H1 (cell line): Measurements from ENCODE around the gene POU5F1. TPM values are rescaled to one million over a fixed set of nuclear protein-coding genes. Genes with fewer than 3 reads are reported as not detected.

Source experiments
- CTCF ChIA-PET: fragments of 300-600 bp; sonication (Branson Sonifier 250); formaldehyde crosslinking; loops from one replicate; lab custom pipeline; 2021; ENCODE audit not compliant: partially characterized antibody; lab: Charles Lee
- POLR2A ChIA-PET: fragments of 300-600 bp; sonication (Branson Sonifier 250); formaldehyde crosslinking; loops from one replicate; lab custom pipeline; 2021; ENCODE audit warnings: inconsistent platforms; ENCODE audit not compliant: partially characterized antibody; lab: Charles Lee
- DNase-seq, 2 experiments: peaks; one replicate each; pipeline versions ENCODE4 v3.0.0 to v3.0.0-alpha.2; 2010 to 2022; ENCODE audit warnings: low spot score in 2 of 2, low read depth in 1 of 2, mixed read lengths in 1 of 2
- FAIRE-seq: peaks from 2 replicates; lab custom pipeline; 2011; peaks lifted over from hg19 to GRCh38; lab: Jason Lieb, UNC
- H2AFZ ChIP-seq: 2 replicates; pipeline ENCODE4 v1.8.1; 2012; ENCODE audit warnings: low read length, inconsistent platforms
- H2AK5ac ChIP-seq: 2 replicates; pipeline ENCODE4 v1.6.1; 2013; ENCODE audit warnings: low read depth, low read length
- H2BK120ac ChIP-seq: replicated peaks from 2 replicates; pipeline ENCODE3; 2013; ENCODE audit warnings: low read depth, low read length, inconsistent platforms
- H2BK12ac ChIP-seq: 2 replicates; pipeline ENCODE4 v1.6.1; 2013; ENCODE audit warnings: low read depth, low read length
- H2BK15ac ChIP-seq: 2 replicates; pipeline ENCODE4 v1.6.1; 2013; ENCODE audit warnings: low read length
- H2BK20ac ChIP-seq: 2 replicates; pipeline ENCODE4 v1.6.1; 2013; ENCODE audit warnings: low read length
- H2BK5ac ChIP-seq: 2 replicates; pipeline ENCODE4 v1.6.1; 2013; ENCODE audit warnings: low read depth, low read length
- H3K14ac ChIP-seq: 2 replicates; pipeline ENCODE4 v1.6.1; 2013; ENCODE audit warnings: inconsistent platforms; ENCODE audit not compliant: insufficient read length
- H3K18ac ChIP-seq: 2 replicates; pipeline ENCODE4 v1.6.1; 2013; ENCODE audit warnings: low read length; ENCODE audit errors: extremely low read depth
- H3K23ac ChIP-seq: 2 replicates; pipeline ENCODE4 v1.6.1; 2013; ENCODE audit warnings: inconsistent platforms; ENCODE audit not compliant: insufficient read length
- H3K23me2 ChIP-seq: 2 replicates; pipeline ENCODE4 v1.6.1; 2013; ENCODE audit warnings: low read depth, low read length
- H3K27ac ChIP-seq: 2 replicates; pipeline ENCODE4 v1.6.1; 2011; ENCODE audit warnings: low read depth, low read length, inconsistent platforms
- H3K27me3 ChIP-seq, 4 experiments: replicated peaks in 1 of 4; 1 replicate in 1 of 4; 2 replicates in 3 of 4; pipeline versions ENCODE4 v1.6.1 to v1.8.1; 2011 to 2013; ENCODE audit warnings: low read length in 3 of 4, mild to moderate bottlenecking in 3 of 4, inconsistent platforms in 2 of 4, mixed read lengths in 2 of 4, moderate library complexity in 1 of 4; ENCODE audit not compliant: control insufficient read depth in 3 of 4, insufficient read depth in 3 of 4; ENCODE audit errors: extremely low read depth in 1 of 4
- H3K36me3 ChIP-seq, 4 experiments: 2 replicates each; pipeline versions ENCODE4 v1.6.1 to v1.8.1; 2011 to 2013; ENCODE audit warnings: mild to moderate bottlenecking in 4 of 4, low read length in 3 of 4, moderate library complexity in 2 of 4, control low read depth in 1 of 4, inconsistent platforms in 1 of 4; ENCODE audit not compliant: insufficient read depth in 4 of 4, control insufficient read depth in 2 of 4
- H3K4ac ChIP-seq: replicated peaks from 2 replicates; pipeline ENCODE3; 2013; ENCODE audit warnings: low read length, low read depth, mixed read lengths, inconsistent platforms; ENCODE audit not compliant: insufficient read length
- H3K4me1 ChIP-seq, 4 experiments: replicated peaks in 1 of 4; 1 replicate in 1 of 4; 2 replicates in 3 of 4; pipeline versions ENCODE4 v1.6.1 to v1.8.1; 2011 to 2013; ENCODE audit warnings: low read length in 3 of 4, inconsistent platforms in 2 of 4, mixed read lengths in 1 of 4; ENCODE audit not compliant: insufficient read depth in 4 of 4, control insufficient read depth in 3 of 4
- H3K4me2 ChIP-seq, 2 experiments: 2 replicates each; pipeline versions ENCODE4 v1.6.1 to v1.8.1; 2011 to 2013; ENCODE audit warnings: low read depth in 2 of 2, low read length in 2 of 2, control low read depth in 1 of 2, inconsistent platforms in 1 of 2, mild to moderate bottlenecking in 1 of 2; ENCODE audit not compliant: insufficient read depth in 1 of 2
- H3K4me3 ChIP-seq, 4 experiments: fragments of 200-600, 300-600 bp in 1 of 4; sonication (generic), shearing (Covaris generic), sonication (Bioruptor Twin) in 1 of 4; 2 replicates each; pipeline versions ENCODE4 v1.5.1 to v1.8.1; 2011 to 2016; ENCODE audit warnings: low read length in 4 of 4, low read depth in 3 of 4, control low read depth in 2 of 4, inconsistent platforms in 2 of 4, mild to moderate bottlenecking in 2 of 4, mixed read lengths in 1 of 4, moderate library complexity in 1 of 4; ENCODE audit not compliant: insufficient read depth in 2 of 4; ENCODE audit errors: extremely low read depth in 1 of 4
- H3K56ac ChIP-seq: replicated peaks from 2 replicates; pipeline ENCODE3; 2013; ENCODE audit warnings: low read depth, mild to moderate bottlenecking, mixed read lengths, low read length, inconsistent platforms; ENCODE audit not compliant: insufficient read length
- H3K79me1 ChIP-seq: 2 replicates; pipeline ENCODE4 v1.6.1; 2013; ENCODE audit warnings: low read depth, low read length, control low read depth
- H3K79me2 ChIP-seq, 2 experiments: 2 replicates each; pipeline versions ENCODE4 v1.6.1 to v1.8.1; 2012 to 2013; ENCODE audit warnings: low read length in 2 of 2, mild to moderate bottlenecking in 2 of 2, inconsistent platforms in 1 of 2; ENCODE audit not compliant: insufficient read depth in 2 of 2, control insufficient read depth in 1 of 2
- H3K9ac ChIP-seq, 4 experiments: replicated peaks in 1 of 4; 1 replicate in 1 of 4; 2 replicates in 3 of 4; pipeline versions ENCODE4 v1.6.1 to v1.8.1; 2011 to 2013; ENCODE audit warnings: low read depth in 3 of 4, low read length in 3 of 4, control low read depth in 2 of 4, mild to moderate bottlenecking in 2 of 4, moderate library complexity in 2 of 4, inconsistent platforms in 1 of 4; ENCODE audit errors: extremely low read depth in 1 of 4
- H3K9me3 ChIP-seq, 2 experiments: 2 replicates each; pipeline versions ENCODE4 v1.6.1 to v1.8.1; 2012 to 2013; ENCODE audit warnings: mild to moderate bottlenecking in 2 of 2, moderate library complexity in 2 of 2, control low read depth in 1 of 2, inconsistent platforms in 1 of 2, low read depth in 1 of 2, low read length in 1 of 2, mixed read lengths in 1 of 2; ENCODE audit not compliant: insufficient read depth in 2 of 2
- H4K20me1 ChIP-seq, 2 experiments: replicated peaks in 1 of 2; 2 replicates each; pipeline versions ENCODE3 to v1.8.1; 2011 to 2013; ENCODE audit warnings: inconsistent platforms in 2 of 2, low read length in 2 of 2, mild to moderate bottlenecking in 1 of 2; ENCODE audit not compliant: insufficient read depth in 2 of 2, control insufficient read depth in 1 of 2
- H4K5ac ChIP-seq: 2 replicates; pipeline ENCODE4 v1.6.1; 2013; ENCODE audit warnings: low read length, low read depth, mixed read lengths, inconsistent platforms; ENCODE audit not compliant: insufficient read length
- H4K8ac ChIP-seq: 2 replicates; pipeline ENCODE4 v1.8.0; 2013; ENCODE audit warnings: mild to moderate bottlenecking, moderate library complexity, low read length, inconsistent platforms; ENCODE audit not compliant: insufficient read depth; ENCODE audit errors: extremely low read depth
- H4K91ac ChIP-seq: replicated peaks from 2 replicates; pipeline ENCODE3; 2013; ENCODE audit warnings: low read length, mixed read lengths, inconsistent platforms; ENCODE audit not compliant: insufficient read length
- ASH2L ChIP-seq: fragments of 200-600, 300-600 bp; sonication (generic); IDR thresholded peaks from one replicate; pipeline ENCODE4 v1.7.1; 2017; ENCODE audit warnings: low read length
- ATF3 ChIP-seq: IDR thresholded peaks from 2 replicates; pipeline ENCODE4 v1.6.1; 2011; ENCODE audit warnings: low read depth, mild to moderate bottlenecking, low read length; ENCODE audit not compliant: insufficient read depth
- CBX8 ChIP-seq: fragments of 300-800, 300-1000 bp; sonication (generic); IDR thresholded peaks from 2 replicates; pipeline ENCODE4 v1.7.1; 2016; ENCODE audit warnings: low read depth, low read length, borderline replicate concordance
- EP300 ChIP-seq, 2 experiments: IDR thresholded peaks; 1 replicate in 1 of 2; 2 replicates in 1 of 2; pipeline ENCODE4 v1.6.1; 2011 to 2012; ENCODE audit warnings: low read depth in 2 of 2, low read length in 2 of 2, mild to moderate bottlenecking in 2 of 2, borderline replicate concordance in 1 of 2, inconsistent platforms in 1 of 2, moderate library complexity in 1 of 2
- EZH2 ChIP-seq: fragments of 200-600 bp; sonication (generic); IDR thresholded peaks from 2 replicates; pipeline ENCODE4 v1.7.1; 2012; ENCODE audit warnings: low read depth, mild to moderate bottlenecking, moderate library complexity, low read length, inconsistent platforms; ENCODE audit not compliant: severe bottlenecking
- KDM4A ChIP-seq: IDR thresholded peaks from one replicate; pipeline ENCODE4 v1.7.1; 2012; ENCODE audit warnings: low read depth, mild to moderate bottlenecking, moderate library complexity, low read length, inconsistent platforms; ENCODE audit not compliant: severe bottlenecking
- NRF1 ChIP-seq: IDR thresholded peaks from 2 replicates; pipeline ENCODE4 v1.6.1; 2011; ENCODE audit warnings: mild to moderate bottlenecking, low read depth, low read length, improper control_type of control experiment
- POLR2AphosphoS5 ChIP-seq: IDR thresholded peaks from 2 replicates; pipeline ENCODE4 v1.6.1; 2011; ENCODE audit warnings: low read depth, low read length
- RAD21 ChIP-seq, 2 experiments: IDR thresholded peaks in 1 of 2; conservative IDR thresholded peaks in 1 of 2; 2 replicates each; pipeline ENCODE4 v1.6.1; 2011; ENCODE audit warnings: low read depth in 2 of 2, low read length in 2 of 2, improper control_type of control experiment in 1 of 2, inconsistent platforms in 1 of 2, mild to moderate bottlenecking in 1 of 2, moderate library complexity in 1 of 2
- RBBP5 ChIP-seq: IDR thresholded peaks from 2 replicates; pipeline ENCODE4 v1.7.1; 2012; ENCODE audit warnings: low read depth, mild to moderate bottlenecking, inconsistent platforms, low read length, moderate library complexity, borderline replicate concordance
- RFX5 ChIP-seq: IDR thresholded peaks from 2 replicates; pipeline ENCODE4 v1.6.1; 2011; ENCODE audit warnings: low read depth, low read length, improper control_type of control experiment, borderline replicate concordance
- whole genome bisulfite sequencing, 2 experiments: shearing (Covaris generic) in 1 of 2; methylation state at CpG; one replicate each; pipeline versions ENCODE4 v1.1.6 to v1.1.7; 2013 to 2015; ENCODE audit warnings: low lambda C conversion rate in 2 of 2, mixed read lengths in 2 of 2, inconsistent platforms in 1 of 2, low coverage in 1 of 2, missing lambda C conversion rate in 1 of 2; ENCODE audit not compliant: insufficient replicate concordance in 2 of 2, insufficient coverage in 1 of 2, insufficient read length in 1 of 2; ENCODE audit errors: extremely low coverage in 1 of 2, missing lambda C conversion rate in 1 of 2; 5-methylcytosine and 5-hydroxymethylcytosine counted together
- polyA plus RNA-seq, 7 experiments: library from polyadenylated mRNA; depleted of rRNA in 3 of 7; stranded (reverse) in 5 of 7; unstranded in 2 of 7; fragments of >200 nt in 5 of 7; fragments of 200-250 nt in 2 of 7; gene quantifications; 1 replicate in 5 of 7; 2 replicates in 1 of 7; 4 replicates in 1 of 7; pipeline versions ENCODE4 v1.2.1 to v1.2.3, GENCODE V29; 2011 to 2013; ENCODE audit warnings: missing spikeins in 2 of 7, mixed read lengths in 2 of 7
- total RNA-seq: library from RNA; stranded (reverse); fragmentation: NEBNext Ultra II Directional; extraction: Animal tissue kit (Norgen Biotek cat#: 25700); gene quantifications from 2 replicates; pipeline ENCODE4 v1.2.1, GENCODE V29; 2021

The POU5F1 gene
- total and polyA plus RNA-seq, 2 of the 8 experiments (the other 6 are each of a cell fraction or from before 2014, with no cell fraction given) = 2,437 to 2,526 TPM

DNA sequence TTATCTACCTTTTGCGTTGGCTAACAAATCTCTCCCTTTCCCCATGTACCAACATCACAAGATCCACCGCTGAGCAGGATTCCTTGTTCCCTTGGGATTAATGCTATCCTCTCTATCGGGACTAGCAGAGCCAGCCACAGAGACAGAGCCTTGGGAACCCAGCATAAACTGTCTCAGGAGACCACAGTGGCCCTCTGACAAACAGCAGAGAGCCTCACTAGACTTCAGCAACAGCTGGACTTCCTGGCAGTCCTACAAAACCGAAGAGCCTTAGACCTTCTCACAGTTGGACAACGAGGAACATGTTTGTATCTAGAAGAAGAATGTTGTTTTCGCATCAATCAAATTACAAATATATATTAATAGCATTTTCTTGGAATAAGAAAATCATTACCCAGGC, 39.6 kb upstream of the POU5F1 start:
- ChIA-PET CTCF (interaction anchor here (0.6 to 2.5 kb wide), 11 partner anchors 12 to 266 kb away, joined by 3 to 12 read pairs (median 4); no protein-coding TSS in a partner anchor), POLR2A (interaction anchor here (1.2 to 2.5 kb wide), 2 partner anchors 36 to 47 kb away, joined by 3 to 6 read pairs; no protein-coding TSS in a partner anchor)
- no peak for DNase-seq
- Histone ChIP-seq H3K79me1 (no peaks in the 10 kb centered on the region), H3K56ac (no peak overlapping the region), H2BK5ac (no peak overlapping the region), H3K27me3 (no peaks in the 10 kb centered on the region), H2AK5ac (0 out of 2 replicates have a peak overlapping the region, but pooled peaks have one; percentile 24), H4K5ac (no peak overlapping the region), H3K23ac (no peak overlapping the region), H2BK12ac (0 out of 2 replicates have a peak overlapping the region, but pooled peaks have one; percentile 27), H3K4me3 (no peak overlapping the region), H3K18ac (no peak overlapping the region), H4K91ac (no peak overlapping the region), H3K9me3 (no peaks in the 10 kb centered on the region), H2AFZ (0 out of 2 replicates have a peak overlapping the region, but pooled peaks have one; percentile 3), H3K14ac (no peak overlapping the region), H2BK15ac (no peak overlapping the region), H4K20me1 (no peaks in the 10 kb centered on the region), H3K79me2 (no peaks in the 10 kb centered on the region), H3K4me2 (no peak overlapping the region), H3K4me1 (peaks cover 0 to 4% (median 4%) of the 10 kb centered on the region in 4 experiments; a peak in 3 of 7 replicates), H3K23me2 (no peaks in the 10 kb centered on the region), H3K4ac (peak overlapping the region; percentile 32), H3K27ac (no peak overlapping the region), H2BK120ac (peak overlapping the region; percentile 3), H4K8ac (no peak overlapping the region), H3K36me3 (no peaks in the 10 kb centered on the region), H3K9ac (no peak overlapping the region), H2BK20ac (peak overlapping the region; percentile 80; the same call in 1 of the 2 replicates)
- WGBS, 2 experiments = 67% methylated on average over 6 of the region's 6 CpGs; no CpG with 5 or more reads in 1 of the 2 experiments
- FAIRE-seq = no peak
- TF ChIP-seq POLR2AphosphoS5 (no peak), ATF3 (no peak), NRF1 (no peak), KDM4A (no peak), RAD21 (IDR thresholded peaks at IDR 0.05 in 1 of 2, conservative IDR thresholded peaks at IDR 0.05 in 1 of 2; ENCODE audit: low read depth in 2 of 2, low read length in 2 of 2) (no peak), EZH2 (no peak), EP300 (IDR thresholded peaks at IDR 0.05; ENCODE audit: borderline replicate concordance in 1 of 2, low read depth in 2 of 2, low read length in 2 of 2) (no peak), RBBP5 (no peak), ASH2L (no peak), RFX5 (no peak), CBX8 (no peak)
